GM19452 (cell line): ENCODE data around the gene AHNAK.
"Not testable (repeated sequence)": the region's sequence is repeated elsewhere in the genome, so short reads cannot be mapped to it uniquely, and the experiment has no call there.

ENCODE experiments used
- ATAC-seq: cut with Tn5 transposase; IDR thresholded peaks from one replicate; pipeline ENCODE4 v1.9.1; 2021; ENCODE audit not compliant: unreplicated experiment

AHNAK gene

DNA sequence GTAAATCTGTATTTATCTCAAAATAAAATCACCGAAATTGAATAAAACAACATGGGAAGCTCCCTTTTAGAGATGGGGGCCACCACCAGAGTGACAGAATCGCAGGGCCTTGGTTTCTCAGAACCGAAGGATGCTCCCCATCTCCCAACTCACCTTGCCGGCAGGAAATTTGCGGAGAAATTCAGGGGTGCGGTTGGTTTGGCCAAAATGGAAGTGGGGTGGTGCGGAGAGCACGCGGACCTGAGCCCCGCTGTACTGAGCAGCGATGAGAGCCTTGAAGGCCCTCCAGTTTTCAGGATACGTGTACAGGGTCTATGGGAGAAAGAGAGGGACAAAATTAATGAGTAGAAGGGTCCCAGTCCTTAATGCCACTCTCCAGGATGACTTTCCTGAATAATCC is 25.8 kb upstream of the AHNAK start:
- ATAC-seq: no peak

DNA sequence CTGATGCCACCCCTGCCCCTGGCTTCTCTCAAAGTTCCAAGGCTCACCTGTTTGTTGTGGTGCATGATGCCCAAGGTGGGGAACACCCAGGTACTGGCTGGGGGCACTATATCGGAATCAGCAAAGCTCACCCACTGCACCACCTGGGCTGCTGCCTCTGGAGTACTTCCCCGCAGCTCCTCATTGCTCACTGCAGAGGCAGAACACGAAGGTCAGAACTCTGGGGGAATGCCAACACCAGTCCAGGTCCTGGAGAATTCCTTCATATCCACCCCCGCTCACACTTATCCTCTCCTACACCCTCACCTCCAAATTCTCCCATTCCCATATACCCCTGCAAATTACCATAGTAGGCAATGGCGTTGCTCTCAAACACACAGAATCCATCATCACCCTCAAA is 24.9 kb upstream of the AHNAK start:
- ATAC-seq: not testable (repeated sequence)

DNA sequence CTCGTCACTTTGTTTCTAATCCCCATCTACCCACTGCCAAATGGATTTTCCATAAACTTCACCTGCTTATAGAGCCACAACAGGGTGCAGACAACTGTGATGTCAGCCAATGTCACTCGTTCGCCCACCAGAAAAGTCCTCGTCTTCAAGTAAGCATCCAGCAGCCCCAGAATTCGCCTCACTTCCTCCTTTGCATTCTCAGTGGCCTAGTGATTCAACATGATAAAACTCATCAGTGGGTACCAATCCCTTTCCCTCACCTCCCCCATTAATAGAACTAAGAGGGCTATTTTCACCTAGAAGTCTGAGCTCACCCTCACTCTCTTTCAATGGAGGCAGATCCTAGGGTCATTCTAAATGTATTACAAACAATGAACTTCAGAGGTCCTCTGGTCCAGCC is 24.3 kb upstream of the AHNAK start:
- ATAC-seq: not testable (repeated sequence)

DNA sequence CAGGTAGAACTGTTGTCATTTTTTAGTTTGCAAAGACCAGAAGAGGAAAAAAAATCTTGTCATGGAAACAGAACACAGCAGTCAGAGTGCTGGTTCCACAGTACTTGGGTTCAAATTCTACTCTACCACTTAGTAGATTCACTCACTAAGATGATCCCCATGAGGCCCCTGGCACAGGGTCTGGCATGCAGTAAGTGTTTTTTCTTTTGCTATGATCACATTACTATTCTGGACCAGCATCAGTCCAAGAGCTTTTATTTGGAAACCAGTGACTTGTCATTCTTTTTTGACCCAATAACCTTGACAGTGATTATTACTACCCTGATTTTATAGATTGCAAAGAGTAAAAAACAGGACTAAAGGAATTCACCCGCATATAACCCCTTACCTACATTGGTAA is 23.0 kb upstream of the AHNAK start:
- ATAC-seq: no peak

DNA sequence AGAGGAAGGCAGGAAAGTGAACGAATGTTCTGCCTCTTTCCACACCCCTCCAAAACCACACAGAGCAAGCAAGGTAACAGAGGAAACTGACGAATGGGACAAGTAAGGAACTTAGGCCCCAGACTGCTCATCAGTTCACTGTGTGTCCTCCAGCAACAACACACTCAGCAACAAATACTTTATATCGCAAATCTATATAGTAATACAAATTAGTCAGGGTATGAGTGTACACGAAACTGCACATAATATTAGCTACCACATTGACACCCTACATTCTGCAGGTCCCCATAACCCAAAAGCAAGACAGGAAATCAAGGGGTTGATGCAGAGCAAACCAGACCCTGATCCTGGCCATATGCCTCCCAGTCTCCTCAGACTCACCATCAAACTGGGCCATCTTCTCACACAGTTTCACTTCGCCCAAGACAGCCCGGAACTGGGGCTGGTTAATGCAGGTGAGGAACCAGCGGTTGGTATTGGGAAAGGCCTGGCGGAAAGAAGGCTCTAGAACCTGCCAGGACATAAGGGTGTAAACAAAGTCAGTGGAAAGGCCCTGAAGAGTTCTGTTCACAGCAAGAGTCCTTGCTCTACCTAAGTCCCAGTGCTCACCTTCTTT is 20.5 kb upstream of the AHNAK start:
- ATAC-seq: no peak

DNA sequence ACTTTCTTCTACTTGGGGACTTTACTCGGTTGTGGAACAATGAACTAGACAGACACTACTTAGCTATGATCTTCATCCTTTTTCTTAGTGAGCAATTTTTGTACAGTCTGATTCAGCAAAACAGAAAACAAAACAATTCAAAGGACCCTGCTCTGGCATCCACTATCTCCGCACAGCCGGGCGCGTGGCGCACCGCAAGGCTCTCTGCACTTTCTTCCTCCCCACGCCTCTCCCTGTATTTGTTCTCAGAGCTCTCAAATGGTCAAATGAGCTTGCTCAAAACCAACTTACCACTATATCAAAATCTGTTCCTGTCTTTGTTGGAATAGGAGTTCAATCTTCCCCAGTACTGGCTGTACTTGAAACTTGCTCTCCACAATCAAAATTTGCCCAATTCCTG is 19.6 kb upstream of the AHNAK start:
- ATAC-seq: no peak

DNA sequence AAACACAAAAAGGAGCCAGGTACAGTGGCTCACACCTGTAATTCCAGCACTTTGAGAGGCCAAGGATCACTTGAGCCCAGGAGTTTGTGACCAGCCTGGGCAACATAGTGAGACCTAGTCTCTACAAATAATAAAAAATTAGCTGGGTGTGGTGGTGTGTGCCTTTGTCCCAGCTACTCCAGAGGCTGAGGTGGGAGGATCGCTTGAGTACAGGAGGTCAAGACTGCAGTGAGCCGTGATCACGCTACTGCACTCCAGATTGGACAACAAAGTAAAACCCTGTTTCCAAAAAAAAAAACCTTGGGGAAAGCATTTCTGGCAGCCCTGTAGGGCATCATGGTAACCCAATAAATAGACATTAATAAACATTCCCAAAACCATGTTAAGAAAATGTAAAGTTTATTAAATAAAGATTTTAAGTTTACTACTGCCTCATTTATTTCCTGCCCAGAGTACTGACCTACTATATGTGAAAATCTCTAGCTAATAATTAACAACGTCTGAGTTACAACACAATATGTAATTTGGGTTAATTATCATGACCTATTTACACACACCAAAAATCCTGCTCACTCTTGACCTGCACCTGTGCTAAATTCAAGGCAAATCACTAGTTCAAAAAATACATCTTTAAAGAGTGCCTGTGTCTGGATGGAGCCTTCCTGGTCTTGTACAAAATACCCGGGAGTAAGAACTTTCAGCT is 18.6 kb upstream of the AHNAK start:
- ATAC-seq: no peak

DNA sequence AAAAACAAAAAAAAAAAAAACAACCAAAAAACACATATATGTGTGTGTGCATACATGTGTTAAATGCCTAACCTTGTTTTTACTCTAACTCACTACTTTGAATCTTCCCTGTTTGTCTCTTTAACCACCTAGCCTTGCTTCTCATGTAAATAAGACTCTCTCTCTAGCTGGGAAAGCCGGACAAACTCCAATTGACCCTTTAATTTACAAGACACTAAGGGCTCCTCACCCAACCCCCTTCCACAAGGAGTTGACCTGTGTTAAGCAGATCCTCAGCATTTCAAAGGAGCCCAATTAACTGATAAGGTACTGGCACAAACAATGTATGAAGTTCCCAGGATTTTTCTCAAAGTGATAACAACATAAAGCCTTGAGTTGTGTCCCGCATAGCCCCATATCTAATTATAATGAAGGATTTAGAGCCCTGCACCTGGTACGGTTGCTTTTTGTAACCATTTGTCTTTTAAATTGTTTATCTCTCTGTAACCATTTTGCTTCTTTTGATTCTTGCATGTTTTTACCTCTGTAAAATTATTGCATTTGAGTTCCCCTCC is 15.1 kb upstream of the AHNAK start:
- ATAC-seq: not testable (repeated sequence)

DNA sequence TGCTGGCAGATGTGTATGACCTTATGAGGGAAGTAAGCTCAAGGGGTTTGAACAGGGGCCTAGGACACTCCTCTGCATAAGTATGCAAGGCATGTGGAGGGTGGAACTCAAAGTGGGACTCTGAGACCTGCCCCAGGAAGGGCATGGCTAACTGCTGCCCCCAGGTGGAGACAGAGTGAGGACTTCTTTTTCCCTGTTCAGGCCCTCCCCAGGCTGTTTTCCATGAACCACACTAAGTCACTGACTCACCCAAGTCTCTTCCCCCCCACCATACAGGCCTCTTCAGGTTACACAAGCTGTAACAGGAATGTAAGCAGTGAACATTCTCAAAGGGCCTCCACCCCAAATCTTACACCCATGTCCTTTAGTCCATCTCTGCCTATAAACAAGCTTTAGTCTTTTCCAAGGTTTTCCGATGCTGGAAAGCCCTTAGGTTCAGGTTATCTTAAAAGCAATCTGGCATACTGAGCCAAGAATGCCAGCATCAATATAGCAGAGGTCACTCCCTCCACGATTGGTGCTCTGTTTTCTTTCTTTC is 14.0 kb upstream of the AHNAK start:
- ATAC-seq: no peak

DNA sequence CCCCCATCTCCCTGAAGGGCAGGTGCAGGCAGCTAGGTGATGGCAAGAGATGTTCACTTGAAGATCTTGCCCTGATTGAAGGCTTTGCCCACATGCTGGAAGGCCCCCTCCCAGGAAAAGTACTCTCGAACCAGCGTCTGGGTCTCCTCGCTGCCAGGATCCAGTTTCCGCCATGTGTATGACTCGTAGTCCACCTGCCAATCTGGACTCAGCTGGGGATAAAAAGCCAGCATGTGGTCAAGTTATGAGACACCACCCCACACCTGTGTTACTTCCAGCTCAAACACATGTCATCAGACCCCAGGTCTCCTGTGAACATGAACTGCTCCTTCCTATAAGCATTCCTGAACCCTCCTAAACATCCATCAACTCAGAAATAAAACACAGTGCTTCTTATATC is 13.0 kb upstream of the AHNAK start:
- ATAC-seq: not testable (repeated sequence)

DNA sequence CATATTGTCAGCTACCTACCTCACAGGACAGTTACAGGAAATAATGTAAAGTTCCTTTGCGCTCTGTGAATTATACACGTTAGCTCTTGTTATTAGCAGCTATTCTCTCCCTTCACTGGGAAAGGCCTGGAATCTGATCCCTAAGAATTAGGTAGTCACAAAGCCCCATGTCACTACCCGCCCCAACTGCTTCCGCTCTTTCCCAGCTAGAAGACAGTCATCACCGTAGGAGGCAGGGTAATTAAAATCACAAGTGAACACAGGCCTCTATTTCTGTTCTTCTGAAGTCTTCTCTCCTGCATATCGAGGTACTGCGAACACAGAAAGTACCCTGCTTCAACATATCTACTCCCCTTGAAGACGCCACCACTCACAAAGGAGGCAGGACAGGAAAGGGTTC is 12.6 kb upstream of the AHNAK start:
- no peak for ATAC-seq

DNA sequence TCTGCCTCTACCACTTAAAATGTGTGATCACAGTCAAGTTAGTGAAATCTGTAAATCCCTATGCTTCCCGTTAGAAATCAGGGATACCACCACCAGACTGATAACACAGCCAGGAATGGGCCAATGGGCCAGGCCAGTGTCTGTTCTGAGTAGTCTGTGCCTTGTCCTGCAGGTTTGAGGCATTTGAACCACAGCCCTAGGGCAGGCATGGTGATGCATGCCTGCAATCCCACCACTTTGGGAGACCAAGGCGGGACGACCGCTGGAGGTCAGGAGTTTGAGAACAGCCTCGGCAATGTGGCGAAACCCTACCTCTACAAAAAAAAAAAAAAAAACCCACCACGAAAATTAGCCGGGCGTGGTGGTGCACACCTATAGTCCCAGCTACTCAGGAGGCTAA is 12.1 kb upstream of the AHNAK start:
- ATAC-seq: no peak

DNA sequence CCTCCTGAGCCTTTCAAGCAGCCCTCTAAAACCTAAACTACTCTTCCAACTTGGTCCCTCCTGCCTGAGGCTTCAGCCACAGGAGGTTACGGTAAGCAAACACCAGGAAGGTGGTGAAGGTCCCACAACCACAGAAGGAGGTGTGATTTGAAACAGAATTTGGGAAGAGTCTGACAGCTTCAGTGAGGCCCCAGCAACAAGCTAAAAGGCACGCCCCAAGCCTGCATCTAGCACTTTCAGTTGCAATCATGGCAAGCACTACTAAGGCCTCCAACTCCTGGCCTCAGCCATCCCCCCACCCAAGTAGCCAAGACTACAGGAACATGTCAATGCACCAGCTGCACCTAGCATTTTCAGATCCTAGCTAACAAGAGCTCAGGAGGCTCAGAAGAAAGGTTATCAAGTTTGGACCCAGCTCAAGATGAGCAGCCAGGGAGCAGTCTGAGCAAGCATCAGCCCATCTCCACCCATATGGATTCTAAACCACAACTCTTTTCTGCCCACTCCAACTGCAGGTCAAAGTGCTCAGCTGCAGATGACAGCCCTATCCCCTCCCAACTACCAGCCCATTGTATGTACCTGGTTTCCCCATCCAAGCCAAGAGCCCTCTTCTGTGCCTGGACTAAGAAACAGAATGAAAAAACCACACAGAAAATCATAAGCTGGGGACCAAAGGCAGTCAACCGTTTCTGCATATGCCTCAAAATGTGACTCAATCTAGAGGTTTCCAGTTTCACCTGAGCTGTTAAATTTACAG is 10.4 kb upstream of the AHNAK start:
- ATAC-seq: peak; percentile 35

DNA sequence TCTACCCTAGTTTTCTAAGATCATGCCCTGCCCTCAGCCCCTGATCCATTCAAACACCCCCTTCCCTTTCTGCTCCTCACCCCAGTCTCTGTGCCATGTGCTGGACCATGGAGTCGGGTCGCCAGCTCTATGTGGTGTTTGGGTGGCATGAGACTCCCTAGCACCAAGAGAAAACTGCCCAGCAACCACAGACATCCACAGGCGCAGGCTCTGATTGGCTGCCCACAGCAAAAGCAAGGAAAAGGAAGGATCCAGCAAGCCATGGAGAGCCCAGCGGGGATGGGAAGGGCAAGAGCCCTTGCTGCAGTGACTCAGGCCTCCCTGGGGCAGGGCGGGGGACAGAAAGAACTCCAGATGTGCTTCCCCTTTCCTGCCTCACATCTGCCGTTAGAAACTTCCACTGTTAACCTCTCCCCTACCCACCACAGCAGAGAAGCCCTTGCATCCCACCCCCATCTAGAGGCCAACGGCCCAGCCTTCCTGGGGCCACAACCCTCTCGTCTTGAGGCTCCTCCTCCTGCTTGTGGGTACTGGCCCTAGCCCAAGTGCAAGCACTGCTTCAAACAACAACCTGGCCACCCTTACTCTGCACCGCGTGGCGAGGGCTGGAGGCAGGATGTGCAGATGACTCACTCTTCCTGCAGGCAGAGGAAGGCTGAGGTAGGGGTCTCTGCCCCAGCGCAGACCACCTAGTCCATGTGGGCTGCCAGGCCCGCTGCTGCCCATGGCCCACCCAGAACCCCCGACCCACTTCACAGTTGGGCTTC is 9.7 kb upstream of the AHNAK start:
- peak; percentile 43 for ATAC-seq

DNA sequence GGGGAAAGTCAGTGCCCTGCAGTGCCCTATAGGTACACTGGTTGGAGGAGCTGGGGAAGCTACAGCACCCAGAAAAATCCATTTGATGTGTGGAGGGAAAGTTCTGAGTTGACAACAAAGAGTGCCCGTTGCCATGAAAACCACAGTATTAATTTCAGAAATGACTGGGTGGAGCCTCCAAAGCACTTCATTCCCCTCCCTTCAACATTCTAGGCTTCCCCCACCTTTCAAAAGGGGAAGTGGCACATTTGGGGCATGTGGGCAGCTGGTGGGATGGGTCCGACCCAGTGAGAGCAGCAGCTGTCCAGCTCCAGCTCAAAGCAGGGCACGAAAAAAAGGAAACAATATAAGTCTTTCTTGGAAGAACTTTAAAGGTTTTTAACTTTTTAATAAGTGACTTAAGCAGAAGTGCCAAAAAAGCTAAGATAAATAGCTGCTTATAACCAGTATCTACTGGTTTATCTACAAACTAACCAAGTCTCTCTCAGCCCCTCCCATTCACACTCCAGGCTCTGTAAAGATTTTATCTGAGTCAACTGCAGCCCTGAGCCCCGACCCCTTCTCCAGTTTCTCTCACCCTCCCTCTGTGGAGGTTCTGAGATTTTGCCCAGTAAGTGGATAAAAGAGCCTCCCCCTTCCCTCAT is 9.0 kb upstream of the AHNAK start:
- ATAC-seq: no peak

DNA sequence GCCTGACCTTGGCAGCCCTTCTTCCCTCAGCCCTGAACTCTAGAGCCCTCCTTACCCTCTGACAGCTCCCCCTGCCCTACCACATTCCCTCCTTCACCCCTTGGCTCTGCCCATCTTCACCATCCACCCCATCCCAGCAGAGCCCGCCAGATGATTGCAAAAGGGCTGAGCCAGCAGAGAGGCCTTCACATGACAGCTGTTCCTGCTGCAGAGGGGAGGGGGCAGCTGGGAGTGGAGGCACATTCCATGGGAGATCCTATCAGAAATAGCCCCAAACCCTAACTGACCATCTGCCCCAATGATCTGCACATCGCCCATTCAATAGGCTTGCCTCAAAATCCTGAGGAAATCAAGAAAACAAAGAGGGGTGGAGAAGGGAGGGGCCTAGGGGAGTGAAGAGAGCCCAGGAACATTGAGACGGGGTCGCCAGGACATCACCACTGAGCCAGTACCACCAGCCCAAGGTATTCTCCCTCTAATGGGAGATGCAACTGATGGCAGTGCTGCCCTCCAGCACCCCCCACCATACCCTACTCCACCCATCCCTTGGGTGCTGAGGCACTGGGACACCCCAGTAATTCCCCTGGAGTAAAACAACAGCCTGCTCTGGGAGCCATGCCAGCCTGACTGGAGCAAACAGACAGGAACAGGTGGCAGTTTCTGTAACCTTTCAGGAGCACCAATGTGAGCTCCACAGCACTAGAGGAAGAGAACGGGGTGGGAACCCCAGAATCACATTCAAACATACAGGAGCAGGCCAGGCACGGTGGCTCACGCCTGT is 8.0 kb upstream of the AHNAK start:
- no peak for ATAC-seq

DNA sequence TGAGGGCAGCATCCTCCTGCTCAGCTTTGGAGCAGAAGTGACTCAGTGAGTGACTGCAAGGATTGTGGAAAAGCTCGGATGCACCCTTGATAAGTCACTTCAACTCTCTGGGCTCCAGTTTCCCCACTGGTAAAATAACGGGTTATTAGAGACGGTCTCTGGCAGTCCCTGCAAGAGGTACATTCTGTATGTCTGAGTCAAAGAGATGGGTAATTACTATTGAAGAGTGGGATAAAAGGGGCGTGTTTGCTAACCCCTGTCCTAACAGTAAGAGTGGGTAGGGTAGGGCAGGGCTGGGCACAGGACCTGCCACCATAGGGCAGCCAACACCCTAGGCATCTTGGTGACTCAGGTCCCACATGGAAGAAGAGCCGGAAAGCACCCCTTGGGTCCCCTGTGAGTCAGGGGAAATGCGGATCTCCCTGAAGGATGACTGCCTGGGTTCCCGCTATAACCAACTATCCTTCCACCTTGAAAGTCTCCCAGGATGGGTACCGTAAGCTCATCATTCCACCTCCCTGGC is 7.3 kb upstream of the AHNAK start:
- ATAC-seq: no peak

DNA sequence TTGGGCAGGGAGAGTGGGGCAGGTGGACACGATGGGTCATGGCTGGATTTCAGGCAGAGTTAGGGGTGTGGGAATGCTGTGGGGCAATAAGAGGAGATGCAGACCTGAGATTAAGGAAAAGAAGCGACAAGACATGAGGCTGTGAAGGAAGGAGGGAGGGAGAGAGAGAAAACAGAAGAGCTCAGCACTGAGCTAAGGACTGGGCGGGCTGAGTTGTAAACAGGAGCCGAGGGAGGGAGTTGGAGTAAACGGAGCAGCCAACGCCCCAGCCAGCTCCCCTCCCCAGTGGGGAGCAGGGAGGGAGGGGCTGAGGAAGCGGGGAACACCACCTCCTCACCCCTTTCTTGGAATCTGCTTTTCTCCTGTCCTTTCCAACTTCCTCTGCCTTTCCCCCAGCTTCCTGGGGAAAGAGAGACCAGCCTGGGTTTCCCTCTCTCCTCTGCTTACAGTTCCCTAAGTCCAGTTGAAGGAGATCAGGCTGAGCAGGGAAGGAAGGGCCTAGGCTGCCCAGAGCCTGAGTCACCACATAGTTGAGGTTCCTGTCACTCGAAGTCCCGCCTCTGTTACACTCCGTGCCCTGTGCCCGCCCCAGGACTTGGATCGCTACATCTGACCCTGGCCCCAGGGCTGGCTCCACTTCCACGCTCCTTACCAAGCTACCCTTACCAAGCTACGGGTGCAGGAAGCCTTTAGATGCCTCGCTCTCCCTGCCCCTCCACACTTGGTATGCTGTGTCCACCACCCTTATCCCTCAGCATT is 6.7 kb upstream of the AHNAK start:
- no peak for ATAC-seq
